Measurements from ENCODE around the gene AMZ1.

Gene AMZ1

GRCh38 chr7:2687881-2688318 lies at the start of gene AMZ1:
AMZ1 (plus strand) TSS chr7:2688202; CDS start chr7:2700452, 12,250 bp downstream.
- peak in 5 of 58 donors; percentile 17 to 39 (median 21) for DNase-seq

DNA sequence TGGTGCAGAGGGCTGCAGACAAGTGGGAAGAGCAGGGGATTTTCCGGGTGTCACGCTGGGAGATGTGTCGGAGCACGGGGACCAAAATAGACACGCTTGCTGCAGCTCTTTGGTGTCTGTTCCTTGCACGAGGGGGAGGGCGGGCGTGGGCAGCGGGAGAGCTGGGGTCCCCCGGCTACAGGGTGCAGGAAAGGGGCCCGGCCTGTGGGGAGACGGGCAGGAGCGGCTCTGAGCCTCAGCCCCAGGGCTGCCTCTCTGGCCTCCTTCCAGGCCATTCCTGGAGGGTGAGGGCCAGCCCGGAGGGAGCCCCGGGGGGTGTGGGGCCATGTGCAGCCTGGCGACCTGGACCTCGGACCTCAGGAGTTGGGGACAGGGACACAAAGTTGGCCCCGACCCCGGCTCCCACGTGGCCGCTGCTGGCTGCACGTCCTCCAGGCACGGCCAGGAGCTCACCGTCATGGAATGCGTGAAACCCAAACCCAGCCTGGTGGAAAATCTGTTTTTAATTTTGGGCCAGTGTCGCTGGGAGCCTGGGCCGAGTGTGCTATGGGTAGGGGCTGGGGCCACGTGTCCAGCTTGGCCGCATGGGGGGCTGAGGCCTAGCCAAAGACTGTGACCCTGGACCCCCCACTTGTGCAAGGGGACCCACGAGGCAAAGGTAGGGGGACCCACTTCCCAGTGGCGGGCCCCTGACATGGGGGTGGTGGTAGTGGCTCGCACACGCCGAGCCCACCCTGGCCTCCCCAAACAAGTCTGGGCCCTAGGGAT lies 49.6 kb upstream of the AMZ1 start:
- DNase-seq = peak in 25 of 58 donors; percentile 17 to 72 (median 46)

- DNase-seq = peak in 33 of 58 donors; percentile 20 to 75 (median 49)
These were observed 48.8 kb upstream of the AMZ1 start for GRCh38 chr7:2639181-2639681.

GRCh38 chr7:2639695-2640481 lies 48.1 kb upstream of the AMZ1 start:
- no peak for DNase-seq

GRCh38 chr7:2640482-2640830 lies 47.5 kb upstream of the AMZ1 start:
- DNase-seq = no peak

- DNase-seq = no peak
These were observed 47.1 kb upstream of the AMZ1 start for GRCh38 chr7:2640846-2641316.

DNA sequence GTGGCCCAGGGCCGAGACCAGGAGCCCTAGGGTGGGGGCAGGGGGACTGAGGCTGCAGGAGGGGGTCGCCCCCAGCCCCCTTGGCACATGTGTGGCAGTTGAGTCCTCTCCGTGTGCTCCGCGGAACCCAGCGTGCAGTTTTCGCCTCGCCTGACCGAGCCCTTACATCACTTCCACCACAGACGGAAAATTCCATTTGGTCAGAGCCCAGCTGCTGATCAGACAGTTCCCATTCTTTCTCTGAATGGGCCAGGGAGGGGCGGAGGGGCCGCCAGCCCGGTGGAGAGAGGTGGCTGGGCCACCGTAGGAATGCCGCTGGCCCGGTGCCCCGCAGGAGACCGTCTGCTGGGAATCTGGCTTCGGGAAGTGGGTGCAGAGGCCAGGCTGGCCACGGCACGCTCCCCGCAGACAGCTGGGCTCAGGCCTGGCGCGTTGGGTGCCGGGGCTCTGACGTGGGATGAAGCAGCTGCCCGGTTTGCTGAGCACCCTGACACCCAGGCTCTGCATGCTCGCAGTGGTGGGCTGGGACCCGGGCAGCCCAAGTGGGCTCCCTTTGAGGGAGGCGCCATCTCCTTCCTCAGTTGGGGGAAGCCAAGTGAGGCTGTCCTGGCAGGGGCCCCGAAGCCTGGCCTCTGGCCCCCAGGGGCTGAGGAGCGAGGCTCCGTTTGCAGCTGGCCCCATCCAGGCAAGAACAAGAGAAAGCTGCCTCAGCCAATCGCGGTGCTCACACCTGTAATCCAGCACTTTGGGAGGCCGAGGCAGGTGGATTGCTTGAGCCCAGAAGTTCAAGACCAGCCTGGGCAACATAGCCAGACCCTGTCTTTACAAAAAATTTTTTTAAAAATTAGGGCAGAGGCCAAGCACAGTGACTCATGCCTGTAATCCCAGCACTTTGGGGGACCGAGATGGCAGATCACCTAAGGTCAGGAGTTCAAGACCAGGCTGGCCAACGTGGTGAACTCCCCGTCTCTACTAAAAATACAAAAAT lies 46.3 kb upstream of the AMZ1 start:
- DNase-seq = peak in 55 of 58 donors; percentile 36 to 91 (median 75)

- peak in 3 of 58 donors; percentile 20 to 38 (median 25) for DNase-seq
These were observed 44.4 kb upstream of the AMZ1 start for GRCh38 chr7:2643386-2644219.

DNA sequence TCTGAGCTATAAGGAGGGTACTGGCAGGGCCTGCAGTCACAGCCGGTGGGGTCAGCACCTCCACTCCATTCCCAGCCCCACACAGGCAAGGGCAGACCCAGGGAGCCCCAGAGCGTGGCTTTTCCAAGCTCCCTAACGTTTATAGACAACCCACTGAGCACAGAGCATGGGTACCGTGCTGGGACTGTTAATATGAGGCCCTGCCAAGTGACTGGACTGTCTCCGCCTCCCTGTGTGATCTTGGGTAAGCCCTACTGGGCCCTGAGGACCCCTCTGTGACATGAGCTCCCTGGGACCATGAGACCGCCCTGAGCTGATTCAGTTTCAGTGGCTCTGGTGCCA lies 43.8 kb upstream of the AMZ1 start:
- no peak for DNase-seq

DNA sequence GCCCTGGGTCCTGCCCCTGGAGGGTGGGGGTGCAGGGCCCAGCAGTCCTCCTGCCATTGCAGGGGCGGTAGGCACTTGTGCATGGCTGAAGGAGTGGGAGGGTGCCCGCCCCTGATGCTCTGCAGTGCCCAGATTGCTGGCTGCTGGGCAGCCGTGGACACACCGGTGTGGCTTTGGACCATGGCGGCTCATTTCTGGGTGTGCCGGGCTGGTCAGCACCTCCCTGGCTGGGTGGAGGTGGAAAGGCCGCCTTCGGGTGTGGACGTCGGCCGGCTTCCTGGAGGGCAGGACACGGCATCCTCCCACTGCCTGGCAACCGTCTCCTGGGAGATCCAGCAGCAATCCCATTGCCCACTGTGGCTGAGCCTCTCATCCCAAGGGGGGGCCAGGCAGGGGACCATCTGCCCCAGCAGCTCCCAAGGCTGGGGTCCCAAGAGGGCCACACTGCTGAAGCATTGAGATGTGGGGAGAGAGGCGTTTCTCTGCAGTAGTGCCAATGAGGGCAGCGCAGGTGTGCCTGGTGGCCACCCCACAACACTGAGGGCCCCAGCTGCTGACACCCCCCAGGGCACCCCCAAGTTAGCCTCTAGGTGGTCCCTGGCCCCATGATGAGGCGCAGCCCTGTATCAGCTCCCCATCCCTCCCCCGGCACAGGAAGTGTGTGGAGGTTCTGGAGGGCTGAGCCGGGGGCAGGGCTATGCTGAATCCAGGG lies 43.3 kb upstream of the AMZ1 start:
- DNase-seq = no peak

GRCh38 chr7:2645274-2645868 lies 42.6 kb upstream of the AMZ1 start:
- peak in 1 of 58 donors; percentile 43 for DNase-seq

- DNase-seq = no peak
These were observed 41.7 kb upstream of the AMZ1 start for GRCh38 chr7:2646336-2646679.

DNA sequence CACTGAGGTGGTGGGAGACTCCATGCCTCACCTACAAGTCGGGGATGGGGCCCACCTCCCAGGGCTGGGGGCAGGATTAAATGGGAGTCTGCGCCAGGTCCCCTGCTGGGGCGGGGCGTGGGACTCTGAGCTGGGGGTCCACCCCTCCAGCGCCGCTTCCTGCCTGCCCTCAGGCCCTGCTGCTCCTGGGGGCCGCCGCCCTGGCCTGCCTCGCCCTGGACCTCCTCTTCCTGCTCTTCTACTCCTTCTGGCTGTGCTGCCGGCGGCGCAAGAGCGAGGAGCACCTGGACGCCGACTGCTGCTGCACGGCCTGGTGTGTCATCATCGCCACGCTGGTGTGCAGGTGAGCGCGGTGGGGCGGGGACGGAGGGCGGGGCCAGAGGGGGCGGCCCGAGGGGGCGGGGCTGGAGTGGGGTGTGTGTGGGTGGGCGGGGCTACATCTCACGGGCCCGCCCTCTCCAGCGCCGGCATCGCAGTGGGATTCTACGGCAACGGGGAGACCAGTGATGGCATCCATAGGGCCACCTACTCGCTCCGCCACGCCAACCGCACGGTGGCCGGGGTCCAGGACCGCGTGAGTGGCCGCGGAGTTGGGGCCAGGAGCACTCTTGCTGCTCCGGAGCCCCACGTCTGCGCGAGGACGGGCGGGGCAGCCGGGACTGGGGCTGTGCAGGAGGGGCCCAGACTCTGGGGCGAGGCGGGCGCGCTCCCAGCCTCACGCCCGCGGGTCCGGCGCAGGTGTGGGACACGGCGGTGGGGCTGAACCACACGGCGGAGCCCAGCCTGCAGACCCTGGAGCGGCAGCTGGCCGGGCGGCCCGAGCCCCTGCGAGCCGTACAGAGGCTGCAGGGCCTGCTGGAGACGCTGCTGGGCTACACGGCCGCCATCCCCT lies 41.1 kb upstream of the AMZ1 start:
- DNase-seq = no peak

- no peak for DNase-seq
These were observed 40.3 kb upstream of the AMZ1 start for GRCh38 chr7:2647594-2648172.

DNA sequence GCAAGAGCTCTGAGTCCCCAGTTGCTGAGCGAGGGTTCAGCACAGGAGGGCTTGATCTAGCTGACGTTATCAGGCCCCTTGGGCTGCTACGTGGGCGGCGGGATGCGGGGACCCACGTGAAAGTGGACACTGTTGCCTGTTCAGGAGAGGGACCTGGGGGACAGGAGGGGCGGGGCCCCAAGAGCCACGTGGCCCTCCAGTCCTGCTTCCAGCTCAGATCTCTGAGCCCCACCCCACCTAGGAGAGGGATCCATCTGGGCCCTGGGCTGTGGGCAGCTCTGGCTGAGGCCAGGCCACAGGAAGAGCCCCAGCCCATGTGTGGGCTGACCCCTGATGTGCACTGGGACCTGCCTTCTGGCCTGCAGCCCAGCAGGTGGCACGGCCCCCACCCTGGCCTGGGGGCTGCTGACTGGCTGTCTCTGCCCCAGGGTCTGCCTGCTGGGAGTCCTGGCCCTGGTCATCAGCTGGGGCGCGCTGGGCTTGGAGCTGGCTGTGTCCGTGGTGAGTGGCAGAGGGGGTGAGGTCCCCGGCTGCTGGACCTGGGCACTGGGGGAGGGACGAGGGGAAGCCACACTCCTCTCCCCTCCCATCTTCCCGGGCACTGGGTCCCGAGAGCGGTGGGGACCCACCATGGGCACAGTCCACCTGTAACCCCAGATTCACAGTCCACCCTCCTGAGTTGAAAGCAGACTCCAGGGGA lies 38.7 kb upstream of the AMZ1 start:
- DNase-seq = no peak

DNA sequence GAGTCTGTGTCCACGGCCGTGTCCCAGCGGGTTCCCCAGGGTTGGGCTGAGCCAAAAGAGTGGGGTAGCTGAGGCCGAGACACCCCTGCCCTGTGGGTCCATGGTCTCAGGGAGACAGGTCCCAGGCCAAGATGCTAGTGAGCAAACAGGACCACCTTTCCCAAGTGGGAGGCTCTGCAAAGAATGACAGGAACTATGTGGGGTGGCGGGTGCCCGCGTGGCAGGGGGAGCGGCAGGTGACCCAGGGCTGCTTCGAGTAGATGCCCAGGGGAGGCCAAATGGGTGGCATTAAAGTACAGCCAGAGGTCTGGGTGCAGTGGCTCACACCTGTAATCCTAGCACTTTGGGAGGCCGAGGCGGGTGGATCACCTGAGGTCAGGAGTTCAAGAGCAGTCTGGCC lies 38.0 kb upstream of the AMZ1 start:
- no peak for DNase-seq

DNA sequence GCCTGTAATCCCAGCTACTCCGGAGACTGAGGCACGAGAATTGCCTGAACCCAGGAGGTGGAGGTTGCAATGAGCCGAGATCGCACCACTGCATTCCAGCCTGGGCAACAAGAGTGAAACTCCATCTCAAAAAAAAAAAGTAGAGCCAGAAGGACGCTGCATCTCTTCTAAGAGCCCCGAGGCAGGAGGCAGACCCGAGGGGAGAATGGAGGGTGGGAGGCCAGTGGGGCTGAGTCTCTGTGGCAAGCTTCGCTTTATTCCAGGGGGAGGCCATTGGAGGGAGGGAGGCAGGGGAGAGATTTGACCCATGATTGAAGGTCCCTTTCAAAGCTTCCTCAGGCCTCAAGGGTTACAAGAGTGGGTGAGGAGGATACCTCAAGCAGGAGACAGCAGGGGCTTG lies 37.6 kb upstream of the AMZ1 start:
- no peak for DNase-seq

All from anterior cingulate cortex (tissue), 58 donors.